ENCODE results near the gene CRYAB. TPM values are rescaled to one million over a fixed set of nuclear protein-coding genes. Genes with fewer than 3 reads are reported as not detected.
A peak's percentile ranks its signal among the peaks of the same experiment; 100 is the strongest.

The CRYAB gene
- total RNA-seq, 2 donors from 2014 or later: 59.0 to 80.1 TPM

- DNase-seq (ENCODE audit: low spot score): no peak
- H3K4me1 ChIP-seq (replicated peaks): peaks cover 8% of the 10 kb centered on the region
- TF ChIP-seq POLR2AphosphoS5 (IDR thresholded peaks at IDR 0.05) (no peak), CTCF (IDR thresholded peaks at IDR 0.05) (no peak), POLR2A (IDR thresholded peaks at IDR 0.05) (no peak)
- no peaks in the 10 kb centered on the region for H3K27me3 ChIP-seq (replicated peaks; ENCODE audit: insufficient read depth)
- no peaks in the 10 kb centered on the region for H3K36me3 ChIP-seq
- no peaks in the 10 kb centered on the region for H3K9me3 ChIP-seq
- 94% methylated on average over 7 of the region's 7 CpGs for WGBS
- H3K27ac ChIP-seq: peak overlapping the region in 1 of 2 donors; percentile 6
- intact Hi-C loops (cut with DNase I): no loop called here
- no peak overlapping the region for H3K4me3 ChIP-seq
These were observed 10.1 kb upstream of the CRYAB start for GRCh38 chr11:111921541-111922230.

GRCh38 chr11:111920908-111921307 is 9.3 kb upstream of the CRYAB start:
- no peak for TF ChIP-seq POLR2AphosphoS5 (IDR thresholded peaks at IDR 0.05)
- no peak for TF ChIP-seq CTCF (IDR thresholded peaks at IDR 0.05)
- TF ChIP-seq POLR2A (IDR thresholded peaks at IDR 0.05): no peak
- Histone ChIP-seq H3K4me3 (no peak overlapping the region), H3K9me3 (no peaks in the 10 kb centered on the region), H3K36me3 (no peaks in the 10 kb centered on the region), H3K27ac (peak overlapping the region in 1 of 2 donors; percentile 19), H3K27me3 (replicated peaks; ENCODE audit: insufficient read depth) (no peaks in the 10 kb centered on the region), H3K4me1 (replicated peaks) (peaks cover 4% of the 10 kb centered on the region)
- DNase-seq (ENCODE audit: low spot score): no peak
- intact Hi-C loops (cut with DNase I): no loop called here
- 91% methylated on average over 2 of the region's 2 CpGs for WGBS

GRCh38 chr11:111918390-111919256 is 7.1 kb upstream of the CRYAB start, which contains the start of gene C11orf52:
Gene C11orf52 (plus strand): TSS chr11:111918913. CDS start chr11:111918973, 60 bp downstream.
- peak; percentile 91 for TF ChIP-seq POLR2AphosphoS5 (IDR thresholded peaks at IDR 0.05)
- peak; percentile 35 for TF ChIP-seq POLR2A (IDR thresholded peaks at IDR 0.05)
- TF ChIP-seq CTCF (IDR thresholded peaks at IDR 0.05): peak in 2 of 4 experiments; percentile 29 to 60
- Histone ChIP-seq H3K27me3 (replicated peaks; ENCODE audit: insufficient read depth) (no peaks in the 10 kb centered on the region), H3K4me1 (replicated peaks) (peaks cover 8% of the 10 kb centered on the region), H3K9me3 (no peaks in the 10 kb centered on the region), H3K4me3 (peak within 1 kb of the TSS; percentile 23 to 33), H3K36me3 (no peaks in the 10 kb centered on the region), H3K27ac (peak within 1 kb of the TSS; percentile 91 to 93)
- intact Hi-C loops (cut with DNase I): no loop called here
- WGBS: 35% methylated on average over 19 of the region's 19 CpGs
- DNase-seq (ENCODE audit: low spot score): peak; percentile 92

GRCh38 chr11:111917788-111918187 is 6.2 kb upstream of the CRYAB start:
- intact Hi-C loops (cut with DNase I): no loop called here
- H3K36me3 ChIP-seq: no peaks in the 10 kb centered on the region
- 92% methylated on average over 3 of the region's 3 CpGs for WGBS
- H3K9me3 ChIP-seq: no peaks in the 10 kb centered on the region
- DNase-seq (ENCODE audit: low spot score): no peak
- peak overlapping the region; percentile 91 to 93 for H3K27ac ChIP-seq
- H3K4me1 ChIP-seq (replicated peaks): peaks cover 8% of the 10 kb centered on the region
- TF ChIP-seq CTCF (IDR thresholded peaks at IDR 0.05) (no peak), POLR2A (IDR thresholded peaks at IDR 0.05) (no peak), POLR2AphosphoS5 (IDR thresholded peaks at IDR 0.05) (no peak)
- H3K4me3 ChIP-seq: no peak overlapping the region
- H3K27me3 ChIP-seq (replicated peaks; ENCODE audit: insufficient read depth): no peaks in the 10 kb centered on the region

Data from prostate gland (tissue), 2 donors.